ENCODE data around the gene DOCK7.
"Not testable (repeated sequence)": the region's sequence is repeated elsewhere in the genome, so short reads cannot be mapped to it uniquely, and the experiment has no call there.

Gene DOCK7

DNA sequence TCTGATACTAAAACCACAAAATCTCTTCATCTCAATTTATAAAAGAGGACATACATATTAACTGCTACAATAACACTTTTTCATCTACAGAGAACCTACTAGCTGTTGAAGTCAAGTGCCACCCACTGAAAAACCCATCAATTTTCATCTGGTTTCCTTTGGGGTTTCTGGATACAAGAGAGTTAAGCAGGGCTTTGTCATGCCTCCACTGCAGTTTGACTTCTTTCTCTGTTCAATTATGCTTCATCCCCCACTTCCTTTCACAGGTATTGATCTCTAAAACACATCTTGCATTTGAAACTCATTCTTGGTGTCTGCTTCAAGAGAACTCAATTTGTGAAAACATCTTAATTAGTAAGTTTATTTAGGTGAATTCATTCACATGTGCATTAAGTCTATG, 151.3 kb downstream of the DOCK7 start:
- no peak for DNase-seq (ENCODE audit: low read depth, low spot score)

DNA sequence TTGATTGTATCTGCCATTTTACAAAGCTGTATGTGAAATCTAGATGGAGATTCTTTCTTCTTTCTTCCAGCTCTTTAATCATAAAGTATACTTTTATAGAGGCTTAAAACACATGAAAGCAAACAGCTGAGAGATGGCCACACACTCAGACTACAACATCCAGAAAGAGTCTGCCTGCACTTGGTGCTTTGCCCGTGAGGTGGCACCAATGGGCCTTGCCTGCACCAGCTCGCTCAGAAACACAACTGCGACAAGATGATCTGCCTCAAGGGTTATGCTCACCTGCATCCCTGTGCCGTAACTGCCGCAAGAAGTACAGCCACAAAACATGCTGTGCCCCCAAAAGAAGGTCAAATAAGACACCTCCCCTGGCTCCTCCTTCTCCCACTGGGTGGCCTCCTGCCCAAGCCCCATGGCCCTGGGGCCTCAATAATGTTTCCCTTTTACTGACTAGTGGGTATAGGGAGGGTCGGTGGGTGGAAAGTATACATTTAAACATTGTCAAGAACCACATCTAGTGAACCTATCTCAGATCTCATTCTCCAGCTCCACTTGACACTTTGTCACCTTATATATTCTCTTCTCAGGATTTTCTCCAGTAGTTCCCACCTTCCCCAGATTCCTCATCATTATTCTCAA, 157.6 kb downstream of the DOCK7 start:
- no peak for DNase-seq (ENCODE audit: low read depth, low spot score)

DNA sequence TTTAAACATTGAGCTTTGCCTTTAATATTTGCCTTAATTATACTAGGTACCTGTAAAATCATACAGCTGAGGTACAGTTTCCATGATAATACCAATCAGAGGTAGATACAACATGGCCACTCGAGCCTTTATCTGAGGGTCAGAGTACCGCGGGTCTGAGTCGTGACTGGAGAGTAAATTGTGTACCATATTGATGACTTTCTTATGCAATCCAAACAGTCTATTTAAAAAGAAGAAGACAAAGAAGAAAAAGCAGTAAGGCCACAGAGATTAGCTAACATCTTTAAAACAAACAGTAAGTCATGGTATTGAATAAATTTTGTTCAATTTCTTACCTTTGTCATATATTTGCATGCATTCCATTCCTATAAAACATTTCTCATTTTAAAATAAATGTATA, 159.0 kb downstream of the DOCK7 start:
- DNase-seq (ENCODE audit: low read depth, low spot score): no peak

DNA sequence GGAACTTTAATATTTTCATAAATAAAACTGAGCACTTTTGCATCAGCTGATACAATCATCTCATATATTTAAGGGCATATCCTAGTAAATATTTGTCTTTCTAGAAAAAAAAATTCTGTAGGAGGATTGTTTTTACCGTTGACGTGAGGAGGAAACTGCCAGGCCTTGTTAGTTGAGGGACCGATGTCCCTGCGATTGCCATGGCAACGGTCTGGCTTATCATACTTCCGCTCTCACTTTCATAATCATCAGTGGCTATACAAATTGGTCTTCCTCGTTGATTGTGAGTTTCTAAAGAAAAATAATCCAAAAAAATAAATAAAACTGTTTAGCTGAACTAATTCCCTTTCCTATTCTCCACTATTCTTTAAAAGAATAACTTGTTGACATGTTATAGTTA, 160.2 kb downstream of the DOCK7 start:
- DNase-seq (ENCODE audit: low read depth, low spot score): no peak

DNA sequence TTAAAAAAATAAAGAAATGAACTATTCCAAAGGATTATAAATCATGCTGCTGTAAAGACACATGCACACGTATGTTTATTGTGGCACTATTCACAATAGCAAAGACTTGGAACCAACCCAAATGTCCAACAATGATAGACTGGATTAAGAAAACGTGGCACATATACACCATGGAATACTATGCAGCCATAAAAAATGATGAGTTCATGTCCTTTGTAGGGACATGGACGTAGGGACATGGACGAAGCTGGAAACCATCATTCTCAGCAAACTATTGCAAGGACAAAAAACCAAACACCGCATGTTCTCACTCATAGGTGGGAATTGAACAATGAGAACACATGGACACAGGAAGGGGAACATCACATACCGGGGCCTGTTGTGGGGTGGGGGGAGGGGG, 160.8 kb downstream of the DOCK7 start:
- DNase-seq (ENCODE audit: low read depth, low spot score): not testable (repeated sequence)

DNA sequence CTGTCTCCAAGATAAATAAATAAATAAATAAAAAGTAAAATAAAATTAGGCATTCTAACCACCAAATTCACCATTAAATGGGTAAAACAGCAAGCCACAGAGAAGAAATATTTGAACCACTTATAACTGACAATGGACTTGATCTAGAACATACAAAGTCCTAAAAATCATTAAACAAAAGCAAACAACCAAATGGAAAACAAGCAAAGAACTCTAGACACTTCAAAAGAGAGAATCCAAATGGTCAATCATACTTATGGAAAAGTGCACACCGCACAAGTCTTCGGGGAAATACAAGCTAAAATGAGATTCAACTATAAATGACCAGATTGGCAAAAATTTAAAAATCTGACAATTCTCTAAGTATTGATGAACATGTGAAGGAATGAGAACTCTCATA, 164.3 kb downstream of the DOCK7 start:
- DNase-seq (ENCODE audit: low read depth, low spot score): no peak

DNA sequence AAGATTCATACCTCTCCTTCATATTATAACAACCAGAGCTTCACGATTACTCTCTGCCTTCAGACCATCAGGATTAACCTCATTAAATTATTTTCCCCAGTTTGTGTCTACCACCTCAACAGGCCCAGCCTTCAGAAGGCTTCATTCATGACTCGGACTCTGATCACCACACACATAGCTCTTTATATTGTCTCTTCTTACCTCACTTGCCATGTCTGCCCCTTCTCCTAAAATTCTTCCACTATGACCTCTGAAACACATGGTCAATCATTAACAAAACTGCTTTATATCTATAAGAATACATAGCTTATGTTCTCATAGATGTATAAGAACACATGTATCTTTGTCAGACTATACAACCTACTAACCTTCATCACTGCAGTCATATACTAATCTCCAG, 171.6 kb downstream of the DOCK7 start:
- no peak for DNase-seq (ENCODE audit: low read depth, low spot score)

DNA sequence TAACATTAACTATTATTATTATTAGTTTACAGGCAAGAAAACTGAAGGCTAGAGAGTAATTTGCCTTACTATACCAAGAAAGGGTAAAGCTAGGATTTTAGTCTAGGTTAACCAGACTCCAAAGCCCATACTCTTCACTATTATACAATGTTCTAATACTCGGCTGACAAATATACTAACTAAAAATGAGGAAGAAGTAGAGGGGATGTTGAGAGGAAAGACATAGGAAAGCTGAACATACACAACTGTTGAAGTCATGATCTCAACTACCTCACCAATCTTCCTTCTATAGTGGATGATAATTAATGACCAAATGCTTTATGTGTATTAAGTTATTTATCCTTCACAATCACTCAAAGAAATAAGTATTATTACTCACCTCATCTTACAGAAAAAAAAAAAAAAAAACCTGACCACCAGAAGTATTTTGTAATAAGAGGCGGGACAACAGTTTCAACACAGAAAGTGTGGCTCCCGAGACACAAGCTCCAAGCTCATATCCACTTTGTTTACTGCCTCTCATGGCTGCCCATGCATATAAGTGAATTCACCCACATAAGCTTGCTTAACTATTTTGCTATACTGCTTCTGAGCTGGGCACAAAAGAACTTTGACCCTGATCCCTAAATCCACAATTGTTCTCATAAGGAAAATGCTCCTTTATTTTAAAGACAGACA, 173.3 kb downstream of the DOCK7 start:
- DNase-seq (ENCODE audit: low read depth, low spot score): no peak

DNA sequence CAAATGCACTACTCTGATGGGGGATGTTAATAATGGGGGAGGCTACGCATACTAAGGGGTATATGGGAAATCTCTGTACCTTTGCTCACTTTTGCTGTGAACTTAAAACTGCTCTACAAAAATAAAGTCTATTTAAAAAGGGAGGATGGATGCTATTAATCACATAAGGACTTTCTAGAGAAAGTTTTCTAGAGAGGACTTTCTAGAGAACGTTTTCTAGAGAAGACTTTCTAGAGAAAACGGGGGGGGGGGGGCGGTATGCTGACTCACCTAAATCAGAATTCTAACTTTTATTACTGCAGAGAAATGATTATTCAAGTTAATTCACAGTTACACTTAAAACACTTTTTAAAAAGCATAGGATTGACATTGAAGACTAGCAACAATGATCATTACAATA, 175.2 kb downstream of the DOCK7 start:
- DNase-seq (ENCODE audit: low read depth, low spot score): no peak

DNA sequence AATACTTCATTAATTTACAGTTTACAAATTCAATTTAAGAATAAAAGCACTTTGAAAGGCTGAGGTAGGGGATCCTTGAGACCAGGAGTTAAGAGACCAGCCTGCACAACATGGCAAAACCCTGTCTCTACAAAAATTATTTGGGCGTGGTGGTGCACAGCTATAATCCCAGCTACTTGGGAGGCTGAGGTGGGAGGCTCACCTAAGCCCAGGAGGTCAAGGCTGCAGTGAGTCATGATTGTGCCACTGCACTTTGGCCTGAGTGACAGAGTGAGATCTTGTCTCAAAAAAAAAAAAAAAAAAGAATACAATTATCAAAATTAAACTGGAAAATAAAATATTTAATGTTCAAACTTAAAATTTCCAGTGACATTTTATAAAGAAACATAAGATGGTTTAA, 179.2 kb downstream of the DOCK7 start:
- no peak for DNase-seq (ENCODE audit: low read depth, low spot score)

DNA sequence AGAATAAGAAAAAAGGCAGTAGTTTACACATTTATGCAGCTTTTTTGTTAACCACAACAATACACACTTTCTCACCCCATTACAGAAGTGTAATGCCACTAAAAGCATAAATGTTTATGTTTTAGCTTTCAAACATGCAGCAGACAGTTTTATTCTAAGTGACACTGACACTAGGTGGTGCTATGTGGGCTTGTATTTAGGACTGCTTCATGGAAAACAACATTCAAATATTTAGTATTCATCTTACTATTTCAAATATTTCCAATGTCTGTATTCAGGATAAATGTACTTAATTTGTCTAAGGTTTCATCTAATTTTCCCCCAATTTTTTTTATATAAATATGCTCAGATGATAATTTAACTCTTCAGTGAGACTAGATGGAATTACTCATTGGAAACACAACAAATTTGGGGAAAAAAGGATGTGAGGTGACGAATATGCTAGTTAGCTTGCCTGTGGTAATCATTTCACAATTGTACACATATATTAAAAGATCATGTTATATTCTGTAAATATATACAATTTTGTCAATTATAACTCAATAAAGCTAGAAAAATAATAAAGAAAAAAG, 179.9 kb downstream of the DOCK7 start:
- no peak for DNase-seq (ENCODE audit: low read depth, low spot score)

DNA sequence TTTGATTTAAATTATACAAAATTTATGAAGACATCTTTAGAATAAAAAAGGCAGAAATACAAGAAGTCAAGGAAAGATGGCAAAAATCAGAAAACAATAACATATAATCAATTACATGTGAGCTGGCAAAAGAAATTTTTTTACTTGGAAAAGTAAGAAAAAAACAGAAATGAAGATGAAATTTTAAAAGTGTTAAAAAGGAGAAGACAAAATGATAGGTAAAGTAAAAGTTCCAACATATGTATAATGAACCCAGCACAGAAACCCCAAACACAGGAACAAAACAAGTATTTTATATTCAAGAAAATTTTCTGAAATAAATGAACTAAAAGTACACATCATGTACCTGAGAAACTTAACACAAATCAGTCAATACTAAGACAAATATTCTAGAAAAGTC, 188.0 kb downstream of the DOCK7 start:
- DNase-seq (ENCODE audit: low read depth, low spot score): no peak

DNA sequence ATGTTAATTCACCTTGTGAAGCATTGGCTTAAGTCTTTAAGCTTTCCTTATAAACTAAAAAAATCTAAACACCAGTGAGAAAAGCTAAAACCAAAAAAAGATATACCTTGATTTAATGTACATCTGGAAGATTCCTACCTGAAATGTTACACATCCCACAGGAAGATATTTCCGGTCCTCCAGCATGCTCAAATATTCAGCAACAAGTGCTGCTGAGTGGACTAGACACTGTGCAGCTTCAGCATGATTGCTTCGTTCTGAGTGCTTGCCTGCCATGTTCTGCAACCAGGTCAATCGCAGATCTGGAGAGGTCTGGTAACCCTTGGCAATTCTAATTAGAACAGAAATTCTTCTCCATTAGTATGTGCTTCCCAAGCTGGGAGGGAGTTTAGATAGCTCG, 194.0 kb downstream of the DOCK7 start:
- no peak for DNase-seq (ENCODE audit: low read depth, low spot score)

DNA sequence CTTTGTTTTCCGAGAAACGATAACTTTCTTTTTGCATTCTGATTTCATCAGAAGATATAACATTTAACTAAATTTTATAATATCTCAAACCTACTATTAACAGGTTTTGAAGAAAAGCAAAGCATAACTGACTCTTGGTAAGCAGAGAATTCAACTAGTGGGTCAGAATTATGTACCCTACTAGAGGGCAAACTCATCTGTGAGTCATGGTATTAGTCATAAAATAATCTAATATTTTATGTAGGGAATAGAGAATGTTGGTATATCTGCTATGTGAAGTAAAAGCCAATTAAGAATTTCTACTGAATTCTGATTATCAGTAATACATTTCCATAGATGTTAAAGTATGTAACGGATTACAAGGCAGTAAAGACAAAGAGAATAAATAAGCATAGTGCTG, 194.5 kb downstream of the DOCK7 start:
- DNase-seq (ENCODE audit: low read depth, low spot score): no peak

DNA sequence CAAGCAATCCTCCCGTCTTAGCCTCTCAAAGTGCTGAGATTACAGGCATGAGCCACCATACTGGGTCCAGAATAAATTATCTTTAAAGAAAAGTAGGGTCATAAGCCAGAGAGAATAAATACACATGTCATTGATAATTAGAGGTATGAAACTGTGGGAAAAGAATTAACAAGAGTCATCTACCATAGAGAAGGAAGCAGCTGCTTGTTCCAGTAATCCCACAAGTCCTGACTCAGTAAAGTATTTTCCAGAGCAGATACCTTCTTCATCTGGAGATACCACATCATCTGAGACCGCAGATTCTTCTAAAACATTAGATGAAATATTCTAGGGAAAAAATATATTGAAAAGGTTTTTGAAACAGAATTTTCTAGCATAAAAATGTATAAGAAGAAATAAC, 195.7 kb downstream of the DOCK7 start:
- DNase-seq (ENCODE audit: low read depth, low spot score): no peak

DNA sequence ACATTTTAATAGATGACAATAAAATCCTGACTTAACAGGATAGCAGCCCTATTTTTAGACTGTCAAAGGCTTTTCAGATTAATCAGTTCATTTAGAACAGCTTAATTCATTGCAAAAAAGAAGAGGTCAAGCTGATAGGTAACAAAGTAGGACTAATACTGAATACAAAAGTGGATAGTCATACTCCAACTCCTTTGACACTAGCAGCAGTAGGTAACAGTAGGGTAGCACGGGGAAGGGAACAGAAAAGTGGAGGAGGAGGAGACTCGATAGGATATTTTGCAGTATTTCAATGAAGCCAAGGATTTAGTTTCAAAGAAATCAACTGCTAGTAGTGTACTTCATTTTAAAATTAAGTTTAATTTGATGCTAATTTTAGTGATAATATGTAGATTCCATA, 200.2 kb downstream of the DOCK7 start:
- no peak for DNase-seq (ENCODE audit: low read depth, low spot score)

DNA sequence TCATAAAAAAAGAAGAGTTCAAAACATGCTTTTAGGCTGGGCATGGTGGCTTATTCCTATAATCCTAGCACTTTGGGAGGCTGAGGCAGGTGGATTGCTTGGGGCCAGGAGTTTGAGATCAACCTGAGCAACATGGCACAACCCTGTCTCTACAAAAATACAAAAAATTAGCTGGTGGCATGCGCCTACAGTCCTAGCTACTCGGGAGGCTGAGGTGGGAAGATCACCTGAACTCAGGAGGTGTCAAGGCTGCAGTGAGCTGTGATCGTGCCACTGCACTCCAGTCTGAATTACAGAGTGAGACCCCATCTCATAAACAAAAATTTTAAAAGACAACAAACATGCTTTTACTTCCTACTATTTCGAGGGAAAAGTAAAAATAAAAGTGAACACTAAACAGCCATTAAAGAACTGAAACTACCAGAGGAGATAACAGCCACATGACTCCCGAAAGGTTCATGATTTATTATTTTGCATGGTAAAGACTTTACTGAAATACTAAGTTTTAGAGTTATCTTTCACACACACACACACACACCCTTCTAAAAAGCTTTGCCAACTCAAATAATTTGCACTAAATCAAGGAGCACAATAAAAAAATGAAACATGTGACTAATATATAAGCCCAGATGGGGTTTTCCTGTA, 203.2 kb downstream of the DOCK7 start:
- DNase-seq (ENCODE audit: low read depth, low spot score): no peak

DNA sequence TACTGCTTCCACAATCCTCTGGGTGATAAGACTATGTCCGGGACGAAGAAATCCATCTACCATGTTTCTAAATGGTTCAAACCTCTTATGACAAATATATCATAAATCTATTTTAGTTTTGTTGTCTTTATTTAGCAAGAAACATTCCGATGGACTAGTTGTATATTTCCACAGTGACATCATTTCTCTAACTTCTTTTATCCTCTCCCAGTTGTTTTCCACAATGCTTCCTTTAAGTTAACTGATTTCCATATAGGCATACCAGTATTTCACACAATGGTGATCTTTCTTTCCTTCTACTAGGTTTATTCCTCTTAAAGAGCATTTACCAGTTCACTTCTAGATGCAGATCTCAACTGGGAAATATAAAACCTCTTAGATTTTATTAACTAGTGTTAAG, 206.5 kb downstream of the DOCK7 start:
- no peak for DNase-seq (ENCODE audit: low read depth, low spot score)

DNA sequence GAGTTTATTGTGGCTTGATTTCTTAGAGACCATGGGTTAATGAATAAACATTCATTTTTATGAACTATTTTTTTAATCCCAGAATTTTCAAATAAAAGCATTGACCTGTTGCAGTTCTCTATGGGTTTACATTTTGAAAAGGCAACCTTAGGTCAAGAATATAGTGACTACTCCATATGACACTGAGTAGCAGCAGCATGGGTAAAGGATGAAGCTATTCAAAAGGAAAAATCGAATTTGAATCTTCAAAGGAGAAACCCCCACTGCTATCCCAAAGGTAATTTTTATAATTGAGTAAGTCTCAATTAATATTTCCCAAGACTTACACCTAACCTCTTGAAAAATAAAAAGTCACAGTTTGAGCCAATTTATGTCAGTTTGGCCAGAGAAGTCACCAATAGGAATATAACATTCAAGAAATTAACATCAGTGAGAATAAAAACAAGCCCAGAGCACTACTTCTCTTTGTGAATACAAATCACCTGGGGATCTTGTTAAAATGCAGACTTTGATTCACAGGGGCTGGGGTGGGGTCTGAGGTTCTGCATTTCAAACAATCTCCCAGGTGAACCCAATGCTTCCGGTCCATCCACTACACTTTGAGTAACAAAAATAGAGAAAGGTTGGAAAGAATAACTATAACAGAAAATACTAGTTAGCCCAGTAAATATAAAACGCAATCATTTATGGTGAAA, 211.5 kb downstream of the DOCK7 start:
- DNase-seq (ENCODE audit: low read depth, low spot score): no peak

DNA sequence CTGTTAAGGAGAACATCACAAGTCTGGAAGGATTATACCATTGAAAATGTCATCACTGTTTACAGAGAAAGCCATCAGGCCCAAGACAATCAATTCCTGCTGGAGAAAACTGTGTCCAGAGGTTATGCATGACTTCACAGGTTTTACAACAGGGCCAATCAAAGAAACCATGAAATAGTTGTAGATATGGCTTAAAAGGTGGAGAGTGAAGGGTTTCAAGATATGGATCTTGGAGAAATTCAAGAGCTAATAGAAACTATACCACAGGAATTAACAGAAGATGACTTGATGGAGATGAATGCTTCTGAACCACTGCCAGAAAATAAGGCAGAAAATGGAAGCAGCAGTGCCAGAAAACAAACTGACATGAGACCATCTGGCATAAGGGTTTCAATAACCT, 221.1 kb downstream of the DOCK7 start:
- DNase-seq (ENCODE audit: low read depth, low spot score): no peak

DNA sequence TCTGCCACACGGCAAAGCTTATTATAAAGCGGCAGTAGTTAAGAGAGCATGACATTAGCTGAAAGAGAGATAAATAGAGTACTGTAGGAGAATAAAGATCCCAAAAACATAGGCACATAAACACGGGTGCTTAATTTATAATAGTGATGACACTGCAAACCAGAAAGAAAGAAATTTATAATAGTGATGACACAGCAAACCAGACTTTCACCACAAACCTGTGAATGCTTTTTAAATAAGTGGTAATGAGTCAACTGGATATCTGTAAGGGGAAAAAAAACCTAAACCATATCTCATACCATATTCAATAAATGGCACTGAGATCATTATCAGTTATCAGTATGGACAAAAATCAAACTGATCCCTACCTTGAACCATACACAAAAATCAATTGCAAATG, 225.8 kb downstream of the DOCK7 start:
- no peak for DNase-seq (ENCODE audit: low read depth, low spot score)

DNA sequence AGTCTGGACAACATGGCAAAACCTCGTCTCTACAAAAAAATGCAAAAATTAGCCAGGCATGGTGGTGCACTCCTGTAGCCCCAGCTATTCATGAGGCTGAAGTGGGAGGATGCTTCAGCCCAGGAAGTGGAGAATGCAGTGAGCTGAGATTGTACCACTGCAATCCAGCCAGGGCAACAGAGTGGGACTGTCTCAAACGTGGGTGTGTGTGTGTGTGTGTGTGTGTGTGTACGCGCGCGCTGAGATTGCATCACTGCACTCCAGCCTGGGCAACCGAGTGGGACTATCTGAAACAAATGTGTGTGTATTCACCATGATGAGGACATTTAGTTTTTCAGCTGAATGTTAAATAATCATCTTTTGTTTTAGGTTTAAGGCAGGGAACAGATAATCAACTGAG, 230.2 kb downstream of the DOCK7 start:
- DNase-seq (ENCODE audit: low read depth, low spot score): no peak

Data from activated naive CD8-positive, alpha-beta T cell treated with anti-CD3 and anti-CD28 coated beads, Interleukin-2, amount 50 U/mL, for 16 hours (primary cell).